Astrocyte (in vitro differentiated cells and primary cell): Measurements from ENCODE around the gene SPATA2. TPM values are rescaled to one million over a fixed set of nuclear protein-coding genes. Genes with fewer than 3 reads are reported as not detected.
A peak's percentile ranks its signal among the peaks of the same experiment; 100 is the strongest.

Experiments used
- DNase-seq: peaks from one replicate; pipeline ENCODE4 v3.0.0-alpha.2; 2010; ENCODE audit warnings: low read depth
- FAIRE-seq: peaks from 2 replicates; lab custom pipeline; 2011; peaks lifted over from hg19 to GRCh38; lab: Jason Lieb, UNC
- H2AFZ ChIP-seq: 2 replicates; pipeline ENCODE4 v1.6.0; 2012; ENCODE audit warnings: low read depth, low read length, inconsistent platforms
- H3K27ac ChIP-seq: 2 replicates; pipeline ENCODE4 v1.5.1; 2011; ENCODE audit warnings: low read depth, low read length, inconsistent platforms
- H3K27me3 ChIP-seq: 2 replicates; pipeline ENCODE4 v1.6.0; 2011; ENCODE audit warnings: low read length, inconsistent platforms; ENCODE audit not compliant: insufficient read depth
- H3K36me3 ChIP-seq: 2 replicates; pipeline ENCODE4 v1.5.1; 2011; ENCODE audit warnings: low read length, inconsistent platforms; ENCODE audit not compliant: insufficient read depth
- H3K4me1 ChIP-seq: 2 replicates; pipeline ENCODE4 v1.5.1; 2011; ENCODE audit warnings: low read length, inconsistent platforms; ENCODE audit not compliant: insufficient read depth
- H3K4me2 ChIP-seq: 2 replicates; pipeline ENCODE4 v1.6.0; 2012; ENCODE audit warnings: low read length, inconsistent platforms
- H3K4me3 ChIP-seq: 2 replicates; pipeline ENCODE4 v1.5.1; 2011; ENCODE audit warnings: low read depth, mild to moderate bottlenecking, low read length, inconsistent platforms; ENCODE audit not compliant: insufficient read depth
- H3K79me2 ChIP-seq: 2 replicates; pipeline ENCODE4 v1.6.0; 2012; ENCODE audit warnings: mild to moderate bottlenecking, low read length, inconsistent platforms; ENCODE audit not compliant: insufficient read depth
- H3K9ac ChIP-seq: 2 replicates; pipeline ENCODE4 v1.6.0; 2012; ENCODE audit warnings: mild to moderate bottlenecking, low read length, inconsistent platforms
- H3K9me3 ChIP-seq: 2 replicates; pipeline ENCODE4 v1.5.1; 2012; ENCODE audit warnings: low read depth, mild to moderate bottlenecking, low read length, inconsistent platforms; ENCODE audit not compliant: insufficient read depth
- H4K20me1 ChIP-seq: 2 replicates; pipeline ENCODE4 v1.6.0; 2012; ENCODE audit warnings: low read length, inconsistent platforms; ENCODE audit not compliant: insufficient read depth
- H3K27ac Mint-ChIP-seq: one replicate; pipeline ENCODE4 v1.8.0; 2021; ENCODE audit warnings: mild to moderate bottlenecking, mixed read lengths; ENCODE audit not compliant: unreplicated experiment
- H3K27me3 Mint-ChIP-seq: one replicate; pipeline ENCODE4 v1.8.0; 2021; ENCODE audit warnings: low read depth, mixed read lengths; ENCODE audit not compliant: unreplicated experiment
- H3K36me3 Mint-ChIP-seq: one replicate; pipeline ENCODE4 v1.8.0; 2021; ENCODE audit warnings: low read depth, mixed read lengths; ENCODE audit not compliant: unreplicated experiment
- H3K4me1 Mint-ChIP-seq: one replicate; pipeline ENCODE4 v1.8.0; 2021; ENCODE audit warnings: low read depth, mixed read lengths; ENCODE audit not compliant: unreplicated experiment
- H3K4me3 Mint-ChIP-seq: one replicate; pipeline ENCODE4 v1.8.0; 2021; ENCODE audit warnings: mild to moderate bottlenecking, moderate library complexity, mixed read lengths; ENCODE audit not compliant: unreplicated experiment
- H3K9me3 Mint-ChIP-seq: one replicate; pipeline ENCODE4 v1.8.0; 2021; ENCODE audit warnings: mild to moderate bottlenecking, mixed read lengths; ENCODE audit not compliant: unreplicated experiment
- CTCF ChIP-seq: IDR thresholded peaks from 2 replicates; pipeline ENCODE4 v1.5.1; 2011; ENCODE audit warnings: low read depth, mild to moderate bottlenecking, inconsistent platforms, low read length, moderate library complexity; ENCODE audit not compliant: insufficient read depth
- EZH2 ChIP-seq: IDR thresholded peaks from 2 replicates; pipeline ENCODE4 v1.6.1; 2012; ENCODE audit warnings: mild to moderate bottlenecking, low read length, inconsistent platforms; ENCODE audit not compliant: insufficient read depth
- total RNA-seq: library from RNA; stranded (reverse); gene quantifications from 2 replicates; pipeline ENCODE4 v1.2.1, GENCODE V29; 2021

Gene SPATA2
- total RNA-seq, 1 donor from 2014 or later = 7.3 TPM

GRCh38 chr20:49889001-49889934 lies 26.1 kb downstream of the SPATA2 start:
- Histone ChIP-seq H3K4me1 (peaks cover 28% of the 10 kb centered on the region), H3K79me2 (no peaks in the 10 kb centered on the region), H3K4me2 (no peak overlapping the region), H2AFZ (no peak overlapping the region), H3K27me3 (no peaks in the 10 kb centered on the region), H3K36me3 (peaks cover 2% of the 10 kb centered on the region), H4K20me1 (peaks cover 12% of the 10 kb centered on the region), H3K9ac (peak overlapping the region; percentile 27), H3K9me3 (no peaks in the 10 kb centered on the region), H3K4me3 (no peak overlapping the region), H3K27ac (no peak overlapping the region)
- FAIRE-seq (no peak), DNase-seq (no peak)
- Mint-ChIP-seq H3K27ac (no peak overlapping the region), H3K9me3 (peaks cover 2% of the 10 kb centered on the region), H3K4me1 (peaks cover 51% of the 10 kb centered on the region), H3K4me3 (peak overlapping the region; percentile 40), H3K27me3 (no peaks in the 10 kb centered on the region), H3K36me3 (peaks cover 4% of the 10 kb centered on the region)
- no peak for TF ChIP-seq EZH2
- TF ChIP-seq CTCF = no peak

- Histone ChIP-seq H2AFZ (no peak overlapping the region), H3K9ac (peak overlapping the region; percentile 27), H3K4me2 (peak overlapping the region; percentile 25), H3K27me3 (no peaks in the 10 kb centered on the region), H3K36me3 (peaks cover 2% of the 10 kb centered on the region), H3K4me3 (no peak overlapping the region), H4K20me1 (peaks cover 12% of the 10 kb centered on the region), H3K79me2 (no peaks in the 10 kb centered on the region), H3K9me3 (no peaks in the 10 kb centered on the region), H3K4me1 (peaks cover 28% of the 10 kb centered on the region), H3K27ac (no peak overlapping the region)
- Mint-ChIP-seq H3K4me3 (peak overlapping the region; percentile 40), H3K9me3 (peaks cover 2% of the 10 kb centered on the region), H3K36me3 (peaks cover 4% of the 10 kb centered on the region), H3K27ac (peak overlapping the region; percentile 77), H3K4me1 (peaks cover 46% of the 10 kb centered on the region), H3K27me3 (no peaks in the 10 kb centered on the region)
- DNase-seq (peak; percentile 20), FAIRE-seq (no peak)
- TF ChIP-seq EZH2 = no peak
- TF ChIP-seq CTCF = peak; percentile 89
Observed at GRCh38 chr20:49888212-49889000, 26.9 kb downstream of the SPATA2 start.
